ENCODE results near the gene CWC27.

The CWC27 gene

DNA sequence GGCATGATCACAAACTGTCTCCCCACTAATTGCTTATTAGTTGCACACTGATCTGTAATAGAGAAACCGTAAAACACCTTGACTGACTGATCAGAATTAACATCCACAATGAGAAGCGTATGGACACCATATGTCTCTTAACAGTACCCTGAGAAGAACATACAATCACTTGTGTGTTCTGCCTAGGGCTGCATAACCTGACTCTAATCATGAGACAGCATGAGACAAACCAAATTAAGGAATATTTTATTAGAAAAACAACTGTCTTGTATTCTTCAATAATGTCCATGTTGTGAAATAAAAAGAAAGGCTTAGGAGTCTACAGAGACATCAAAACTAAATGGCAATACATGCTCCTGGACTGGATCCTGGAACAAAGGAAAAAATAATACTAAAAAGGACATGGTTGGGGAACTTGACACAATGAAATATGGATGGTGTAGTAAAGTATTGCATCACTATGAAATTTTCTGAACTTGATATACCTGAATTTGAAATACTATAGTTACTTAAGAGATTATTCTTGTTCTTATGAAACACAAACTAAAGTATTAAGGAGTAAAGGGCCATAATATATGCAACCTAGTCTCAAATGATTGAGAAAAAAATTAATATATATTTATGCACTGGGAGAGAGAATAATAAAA is 162.1 kb downstream of the CWC27 start:
- TF ChIP-seq, protein P1, sequence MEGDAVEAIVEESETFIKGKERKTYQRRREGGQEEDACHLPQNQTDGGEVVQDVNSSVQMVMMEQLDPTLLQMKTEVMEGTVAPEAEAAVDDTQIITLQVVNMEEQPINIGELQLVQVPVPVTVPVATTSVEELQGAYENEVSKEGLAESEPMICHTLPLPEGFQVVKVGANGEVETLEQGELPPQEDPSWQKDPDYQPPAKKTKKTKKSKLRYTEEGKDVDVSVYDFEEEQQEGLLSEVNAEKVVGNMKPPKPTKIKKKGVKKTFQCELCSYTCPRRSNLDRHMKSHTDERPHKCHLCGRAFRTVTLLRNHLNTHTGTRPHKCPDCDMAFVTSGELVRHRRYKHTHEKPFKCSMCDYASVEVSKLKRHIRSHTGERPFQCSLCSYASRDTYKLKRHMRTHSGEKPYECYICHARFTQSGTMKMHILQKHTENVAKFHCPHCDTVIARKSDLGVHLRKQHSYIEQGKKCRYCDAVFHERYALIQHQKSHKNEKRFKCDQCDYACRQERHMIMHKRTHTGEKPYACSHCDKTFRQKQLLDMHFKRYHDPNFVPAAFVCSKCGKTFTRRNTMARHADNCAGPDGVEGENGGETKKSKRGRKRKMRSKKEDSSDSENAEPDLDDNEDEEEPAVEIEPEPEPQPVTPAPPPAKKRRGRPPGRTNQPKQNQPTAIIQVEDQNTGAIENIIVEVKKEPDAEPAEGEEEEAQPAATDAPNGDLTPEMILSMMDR (IDR thresholded peaks at IDR 0.05): no peak

DNA sequence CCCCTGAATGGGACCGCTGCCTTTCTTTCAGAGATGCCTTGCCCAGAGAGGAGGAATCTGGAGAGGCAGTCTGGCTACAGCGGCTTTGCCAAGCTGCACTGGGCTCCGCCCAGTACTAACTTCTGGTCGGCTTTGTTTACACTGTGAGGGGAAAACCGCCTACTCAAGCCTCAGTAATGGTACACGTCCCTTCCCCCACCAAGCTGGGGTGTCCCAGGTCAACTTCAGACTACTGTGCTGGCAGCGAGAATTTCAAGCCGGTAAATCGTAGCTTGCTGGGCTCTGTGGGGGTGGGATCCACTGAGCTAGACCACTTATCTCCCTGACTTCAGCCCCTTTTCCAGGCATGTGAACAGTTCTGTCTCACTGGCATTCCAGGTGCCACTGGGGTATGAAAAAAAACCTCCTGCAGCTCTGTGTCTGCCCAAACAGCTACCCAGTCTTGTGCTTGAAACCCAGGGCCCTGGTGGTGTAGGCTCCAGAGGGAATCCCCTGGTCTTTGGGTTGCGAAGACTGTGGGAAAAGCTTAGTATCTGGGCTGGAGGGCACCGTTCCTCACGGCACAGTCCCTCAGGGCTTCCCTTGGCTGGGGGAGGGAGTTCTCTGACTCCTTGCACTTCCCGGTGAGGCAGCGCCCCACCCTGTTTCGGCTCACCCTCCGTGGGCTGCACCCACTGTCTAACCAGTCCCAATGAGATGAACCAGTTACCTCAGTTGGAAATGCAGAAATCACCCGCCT is 171.2 kb downstream of the CWC27 start:
- TF ChIP-seq, protein P1 (IDR thresholded peaks at IDR 0.05): no peak

DNA sequence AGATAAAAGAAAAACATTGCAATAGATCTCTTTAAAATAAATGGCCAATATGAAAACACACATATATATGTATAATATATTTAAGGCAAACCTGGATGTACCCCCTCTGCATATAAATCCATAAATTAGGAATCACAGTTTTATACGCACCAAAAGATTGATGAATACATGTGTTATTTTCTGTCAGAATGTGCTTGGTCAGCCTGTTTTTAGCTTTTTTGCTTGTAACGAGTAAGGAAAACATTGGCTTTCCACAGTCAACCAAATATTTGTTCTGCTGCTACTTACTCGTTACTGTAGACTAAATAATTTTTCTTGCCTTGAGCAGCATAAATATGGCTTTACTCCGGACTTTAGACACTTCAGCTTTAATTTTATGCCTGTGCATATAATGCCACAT is 173.7 kb downstream of the CWC27 start:
- TF ChIP-seq, protein P1 (IDR thresholded peaks at IDR 0.05): no peak

DNA sequence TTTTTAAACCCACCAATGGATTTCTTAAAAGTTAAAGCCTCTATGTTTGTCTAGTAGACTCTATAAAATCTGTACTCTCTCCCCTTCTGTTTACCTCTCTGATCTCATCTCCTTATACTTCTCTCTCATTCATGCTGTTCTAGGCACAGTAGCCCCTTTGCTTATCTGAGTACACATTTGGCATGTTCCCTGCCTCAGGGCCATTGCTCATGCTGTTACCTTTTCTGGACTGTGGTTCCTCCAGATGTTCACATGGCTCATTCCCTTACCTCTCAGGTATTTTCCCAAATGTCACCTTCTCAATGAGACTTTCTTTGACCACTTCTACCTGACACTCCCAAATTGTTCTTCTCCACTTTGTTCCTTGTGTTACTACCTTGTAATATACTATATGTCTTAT is 176.1 kb downstream of the CWC27 start:
- TF ChIP-seq, protein P1 (IDR thresholded peaks at IDR 0.05): no peak

DNA sequence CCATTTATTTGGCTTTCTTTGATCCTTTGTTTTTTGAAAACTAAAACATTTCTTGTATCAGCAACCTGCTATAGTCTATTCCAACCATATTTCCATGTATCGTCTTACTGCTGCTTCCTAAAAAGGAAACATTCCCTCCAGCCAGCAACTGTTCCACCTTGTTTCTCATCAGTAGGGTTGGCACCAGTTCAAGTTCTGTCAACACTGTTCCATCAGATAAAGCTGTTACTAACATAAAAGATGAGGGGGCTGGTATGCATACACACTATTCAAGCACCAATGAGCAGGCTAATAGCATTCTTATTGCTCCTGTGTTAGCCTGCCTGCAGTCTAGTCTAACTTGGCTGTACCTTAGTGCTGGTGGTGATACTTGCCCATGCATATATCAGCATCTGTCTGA is 178.3 kb downstream of the CWC27 start:
- TF ChIP-seq, protein P1 (IDR thresholded peaks at IDR 0.05): no peak

DNA sequence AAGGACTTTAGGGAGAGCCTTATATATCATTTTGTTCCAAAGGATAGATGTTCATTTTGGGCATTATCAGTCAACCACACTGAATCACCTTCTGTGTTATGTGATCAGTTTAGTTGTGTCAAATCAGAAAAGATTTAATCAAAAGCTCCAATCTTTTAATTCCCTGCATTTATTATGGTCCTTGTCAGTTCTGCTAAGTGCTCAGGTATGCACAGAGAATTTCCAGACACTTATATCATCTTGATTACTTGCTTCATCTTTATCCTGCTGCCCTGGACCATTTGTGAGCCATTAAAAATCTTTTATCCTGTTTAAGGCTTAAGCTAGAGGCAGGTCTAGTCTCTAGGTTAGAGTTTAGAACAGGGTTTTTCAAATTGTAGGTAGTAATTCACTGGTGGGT is 179.1 kb downstream of the CWC27 start:
- TF ChIP-seq, protein P1 (IDR thresholded peaks at IDR 0.05): no peak

DNA sequence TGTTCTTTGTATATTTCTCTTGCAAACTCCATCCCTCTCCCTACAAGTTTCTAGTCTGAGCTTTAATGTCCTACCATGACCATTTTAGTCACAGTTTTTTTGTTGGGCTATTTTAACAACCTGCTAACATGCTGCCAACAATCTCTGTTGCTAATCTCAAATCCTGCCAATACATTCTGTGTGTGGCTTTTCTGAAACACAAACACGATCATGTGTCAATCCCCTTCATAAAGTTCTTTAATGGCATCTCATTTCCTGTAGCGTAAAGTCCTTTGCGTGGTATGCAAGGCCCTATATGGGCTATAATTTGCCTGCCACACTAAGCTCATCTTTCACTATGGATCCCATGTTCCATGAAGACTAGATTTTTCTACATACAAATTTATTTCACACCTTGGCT is 180.6 kb downstream of the CWC27 start:
- TF ChIP-seq, protein P1 (IDR thresholded peaks at IDR 0.05): no peak
